Uterus (tissue), 4 donors: ENCODE data around the gene ITFG1. TPM values are rescaled to one million over a fixed set of nuclear protein-coding genes. Genes with fewer than 3 reads are reported as not detected.
"Not testable (repeated sequence)": the region's sequence is repeated elsewhere in the genome, so short reads cannot be mapped to it uniquely, and the experiment has no call there.

Experiments
- DNase-seq, 2 donors: peaks; one replicate each; pipeline ENCODE4 v3.0.0-alpha.2; 2019 to 2020
- H3K27ac ChIP-seq, 2 donors: fragments of 200-600 bp; sonication (generic); 1 replicate in 1 of 2; 2 replicates in 1 of 2; pipeline ENCODE4 v1.5.1; 2016 to 2018
- H3K27me3 ChIP-seq, 2 donors: fragments of 200-600 bp; sonication (generic); one replicate each; pipeline ENCODE4 v1.5.1; 2018 to 2019; ENCODE audit warnings: control low read depth in 1 of 2
- H3K36me3 ChIP-seq, 2 donors: fragments of 200-600 bp; sonication (generic); one replicate each; pipeline ENCODE4 v1.5.1; 2019; ENCODE audit warnings: control low read depth in 1 of 2
- H3K4me1 ChIP-seq, 2 donors: fragments of 200-600 bp; sonication (generic); one replicate each; pipeline ENCODE4 v1.5.1; 2018 to 2019; ENCODE audit warnings: control low read depth in 1 of 2
- H3K4me3 ChIP-seq, 2 donors: fragments of 200-600 bp; sonication (generic); 1 replicate in 1 of 2; 2 replicates in 1 of 2; pipeline ENCODE4 v1.5.1; 2018 to 2019; ENCODE audit warnings: mild to moderate bottlenecking in 1 of 2
- H3K9me3 ChIP-seq, 2 donors: fragments of 200-600 bp; sonication (generic); one replicate each; pipeline ENCODE4 v1.5.1; 2019; ENCODE audit warnings: control low read depth in 1 of 2
- CTCF ChIP-seq, 4 experiments: fragments of 200-600 bp in 2 of 4; fragments of 450-650 bp in 2 of 4; sonication (generic) in 2 of 4; IDR thresholded peaks; one replicate each; pipeline ENCODE4 v1.5.1; 2016 to 2019; ENCODE audit warnings: antibody characterized with exemption in 4 of 4, mild to moderate bottlenecking in 2 of 4, moderate library complexity in 1 of 4
- POLR2A ChIP-seq, 2 donors: fragments of 450-650 bp; IDR thresholded peaks; one replicate each; pipeline ENCODE4 v1.6.1; 2016; ENCODE audit warnings: antibody characterized with exemption in 2 of 2, mild to moderate bottlenecking in 1 of 2, moderate library complexity in 1 of 2
- intact Hi-C: fragments of 100-400 bp; cut with DNase I; formaldehyde crosslinking; loops from one replicate; pipeline ENCODE4 v1.15.1; 2023; ENCODE audit warnings: low total_unique reads
- total RNA-seq, 4 donors: library from RNA; depleted of rRNA in 3 of 4; stranded (reverse); fragments of >200 nt in 3 of 4; gene quantifications; one replicate each; pipeline versions ENCODE4 v1.1.0 to v1.2.4, GENCODE V29; 2014 to 2023
- donor health status: DM: yes; HTN: yes; CAD: no.

The ITFG1 gene
- total RNA-seq, 4 donors from 2014 or later = 47.5 to 97.5 (median 67.2) TPM

GRCh38 chr16:47162670-47163420 lies 298.0 kb downstream of the ITFG1 start:
- Histone ChIP-seq H3K27me3 (no peaks in the 10 kb centered on the region), H3K9me3 (no peaks in the 10 kb centered on the region), H3K4me1 (no peaks in the 10 kb centered on the region), H3K4me3 (no peak overlapping the region), H3K36me3 (no peaks in the 10 kb centered on the region), H3K27ac (no peak overlapping the region)
- intact Hi-C loops = no loop called here
- no peak for DNase-seq
- TF ChIP-seq CTCF (IDR thresholded peaks at IDR 0.05) (no peak), POLR2A (IDR thresholded peaks at IDR 0.05) (no peak)

GRCh38 chr16:47161464-47161863 lies 299.4 kb downstream of the ITFG1 start:
- DNase-seq = no peak
- no peaks in the 10 kb centered on the region for H3K9me3 ChIP-seq
- intact Hi-C loops = no loop called here
- TF ChIP-seq POLR2A (IDR thresholded peaks at IDR 0.05) = no peak
- TF ChIP-seq CTCF (IDR thresholded peaks at IDR 0.05) = no peak
- H3K36me3 ChIP-seq = no peaks in the 10 kb centered on the region
- no peak overlapping the region for H3K4me3 ChIP-seq
- no peaks in the 10 kb centered on the region for H3K27me3 ChIP-seq
- H3K4me1 ChIP-seq = no peaks in the 10 kb centered on the region
- no peak overlapping the region for H3K27ac ChIP-seq

- no peaks in the 10 kb centered on the region for H3K36me3 ChIP-seq
- no peak for DNase-seq
- H3K27me3 ChIP-seq = no peaks in the 10 kb centered on the region
- no peaks in the 10 kb centered on the region for H3K9me3 ChIP-seq
- no peak overlapping the region for H3K27ac ChIP-seq
- H3K4me3 ChIP-seq = no peak overlapping the region
- H3K4me1 ChIP-seq = no peaks in the 10 kb centered on the region
- intact Hi-C loops = no loop called here
- TF ChIP-seq POLR2A (IDR thresholded peaks at IDR 0.05) = no peak
- no peak for TF ChIP-seq CTCF (IDR thresholded peaks at IDR 0.05)
These were observed 300.4 kb downstream of the ITFG1 start for GRCh38 chr16:47160422-47160821.

- no peak for DNase-seq
- TF ChIP-seq CTCF (IDR thresholded peaks at IDR 0.05) (no peak), POLR2A (IDR thresholded peaks at IDR 0.05) (no peak)
These were observed 301.9 kb downstream of the ITFG1 start for GRCh38 chr16:47158992-47159391.

GRCh38 chr16:47156680-47157215 lies 304.1 kb downstream of the ITFG1 start:
- H3K36me3 ChIP-seq = no peaks in the 10 kb centered on the region
- TF ChIP-seq POLR2A (IDR thresholded peaks at IDR 0.05) (no peak), CTCF (IDR thresholded peaks at IDR 0.05) (no peak)
- no peaks in the 10 kb centered on the region for H3K4me1 ChIP-seq

More at GRCh38 chr16:47158992-47159391, 301.9 kb downstream of the ITFG1 start:
- Histone ChIP-seq H3K4me1 (no peaks in the 10 kb centered on the region), H3K27ac (no peak overlapping the region), H3K9me3 (no peaks in the 10 kb centered on the region), H3K27me3 (no peaks in the 10 kb centered on the region), H3K4me3 (no peak overlapping the region), H3K36me3 (no peaks in the 10 kb centered on the region)
- intact Hi-C loops = no loop called here

GRCh38 chr16:47152501-47152900 lies 308.4 kb downstream of the ITFG1 start:
- H3K4me3 ChIP-seq, H3K27ac ChIP-seq, H3K9me3 ChIP-seq, DNase-seq, H3K27me3 ChIP-seq, H3K4me1 ChIP-seq, H3K36me3 ChIP-seq, intact Hi-C loops: not testable (repeated sequence)

More at GRCh38 chr16:47156680-47157215, 304.1 kb downstream of the ITFG1 start:
- no peak for DNase-seq
- intact Hi-C loops = no loop called here
- no peaks in the 10 kb centered on the region for H3K27me3 ChIP-seq
- no peak overlapping the region for H3K27ac ChIP-seq
- no peak overlapping the region for H3K4me3 ChIP-seq
- peaks cover 0 to 5% of the 10 kb centered on the region in 2 donors for H3K9me3 ChIP-seq
